ENCODE results near the gene PCBP1.

GRCh38 chr2:70128005-70128404 lies 40.7 kb downstream of the PCBP1 start:
- TF ChIP-seq RAD21 (conservative IDR thresholded peaks at IDR 0.05) (no peak), CTCF (IDR thresholded peaks at IDR 0.05; ENCODE audit: poor library complexity, severe bottlenecking) (no peak), EZH2 (IDR thresholded peaks at IDR 0.05; ENCODE audit: borderline replicate concordance, insufficient read depth, low read length, poor library complexity, severe bottlenecking) (no peak)
